Heart left ventricle (tissue), 16 donors: ENCODE data around the gene HMHB1. TPM values are rescaled to one million over a fixed set of nuclear protein-coding genes. Genes with fewer than 3 reads are reported as not detected.

Experiments
- ATAC-seq, 4 donors: fragments of 200-7000 bp; cut with Tn5 transposase; one replicate each; pipeline ENCODE4 v1.9.1; 2020 to 2022; ENCODE audit warnings: moderate library complexity in 4 of 4, mild to moderate bottlenecking in 3 of 4, moderate number of reproducible peaks in 1 of 4
- DNase-seq, 5 donors: peaks; one replicate each; pipeline ENCODE4 v3.0.0-alpha.2; 2020
- H3K27ac ChIP-seq, 12 donors: fragments of 200-600 bp; sonication (generic) in 4 of 12; one replicate each; pipeline versions ENCODE4 v1.5.0 to v1.8.0; 2016 to 2022; ENCODE audit warnings: mild to moderate bottlenecking in 2 of 12
- H3K27me3 ChIP-seq, 9 donors: fragments of 200-600 bp; sonication (generic) in 2 of 9; one replicate each; pipeline versions ENCODE4 v1.5.1 to v1.8.0; 2016 to 2022; ENCODE audit warnings: mild to moderate bottlenecking in 3 of 9
- H3K36me3 ChIP-seq, 9 donors: fragments of 200-600 bp; sonication (generic) in 2 of 9; one replicate each; pipeline versions ENCODE4 v1.5.0 to v1.8.0; 2018 to 2022; ENCODE audit warnings: mild to moderate bottlenecking in 2 of 9
- H3K4me1 ChIP-seq, 12 donors: fragments of 200-600 bp; sonication (generic) in 4 of 12; one replicate each; pipeline versions ENCODE4 v1.5.0 to v1.8.0; 2016 to 2022; ENCODE audit warnings: mild to moderate bottlenecking in 3 of 12
- H3K4me3 ChIP-seq, 12 donors: fragments of 200-600 bp; sonication (generic) in 4 of 12; one replicate each; pipeline versions ENCODE4 v1.5.0 to v1.8.0; 2017 to 2022; ENCODE audit warnings: mild to moderate bottlenecking in 9 of 12, moderate library complexity in 4 of 12
- H3K9me3 ChIP-seq, 12 donors: fragments of 200-600 bp; sonication (generic) in 4 of 12; one replicate each; pipeline versions ENCODE4 v1.5.0 to v1.8.0; 2016 to 2022; ENCODE audit warnings: mild to moderate bottlenecking in 1 of 12
- POLR2A ChIP-seq, 2 donors: fragments of 450-650 bp; IDR thresholded peaks; one replicate each; pipeline ENCODE4 v1.6.1; 2017; ENCODE audit warnings: antibody characterized with exemption in 2 of 2, mild to moderate bottlenecking in 2 of 2, moderate library complexity in 2 of 2
- WGBS, 4 donors: extraction: QIAGEN DNeasy Blood & Tissue Kit in 2 of 4; methylation state at CpG; one replicate each; pipeline versions ENCODE4 v1.1.5 to v1.1.7; 2013 to 2018; 5-methylcytosine and 5-hydroxymethylcytosine counted together
- intact Hi-C, 10 donors: fragments of 100-400 bp; cut with DNase I; formaldehyde crosslinking; loops; one replicate each; pipeline versions ENCODE4 v1.11.1 to v1.14.2; 2022
- polyA plus RNA-seq, 2 donors: library from polyadenylated mRNA; stranded (reverse); fragments of 200-250 nt; gene quantifications; one replicate each; pipeline ENCODE4 v1.2.3, GENCODE V29; 2013
- total RNA-seq, 9 donors: library from RNA; depleted of rRNA in 2 of 9; stranded (reverse); fragments of >200 nt in 2 of 9; fragmentation: NEBNext Ultra II Directional in 3 of 9; extraction: Animal tissue kit (Norgen Biotek cat#: 25700) in 3 of 9; gene quantifications; one replicate each; pipeline versions ENCODE4 v1.1.0 to v1.2.4, GENCODE V29; 2016 to 2023
- TF ChIP-seq, protein P1 (sequence below), 12 donors: fragments of 200-600 bp; sonication (generic) in 4 of 12; IDR thresholded peaks; one replicate each; pipeline versions ENCODE4 v1.5.0 to v1.8.0; 2018 to 2022; ENCODE audit warnings: antibody characterized with exemption in 12 of 12, mild to moderate bottlenecking in 5 of 12
- donor health status: ischemic (EF 13 %, LVEDD 7.1; RV severe dilation, severe dysfunction).
- donor health status: healthy with polysubstance abuse.
- donor health status: DM: no; HTN: yes; CAD: no.
- donor health status: DM: no; HTN: no; CAD: no.
- donor health status: ischemic (EF 25% LVEDD 6.9; RV normal size, moderate dysfunction).
- donor health status: ischemic (EF 25% LVEDD 5.7; RV mildly dilated, moderate dysfunction).
- donor health status: healthy.
- donor health status: DM: yes; HTN: yes; CAD: no.
- donor health status: ischemic (EF 35%, LVEDD 5.7; RV mildly dilated, moderate dysfunction).
- donor health status: nonischemic (EF 11% LVEDD 7.7; RV severe dilation, severe dysfunction).
- donor health status: DM: yes; HTN: yes; CAD: no.
- donor health status: PGD.
- donor health status: ischemic (EF 29% LVEDD 5.4; RV normal size, mild dysfunction).
- donor health status: nonischemic (EF 23%, LVEDD 6.1; RV moderate dilation, normal function).

The HMHB1 gene
- total and polyA plus RNA-seq, 11 donors, result not detected

DNA sequence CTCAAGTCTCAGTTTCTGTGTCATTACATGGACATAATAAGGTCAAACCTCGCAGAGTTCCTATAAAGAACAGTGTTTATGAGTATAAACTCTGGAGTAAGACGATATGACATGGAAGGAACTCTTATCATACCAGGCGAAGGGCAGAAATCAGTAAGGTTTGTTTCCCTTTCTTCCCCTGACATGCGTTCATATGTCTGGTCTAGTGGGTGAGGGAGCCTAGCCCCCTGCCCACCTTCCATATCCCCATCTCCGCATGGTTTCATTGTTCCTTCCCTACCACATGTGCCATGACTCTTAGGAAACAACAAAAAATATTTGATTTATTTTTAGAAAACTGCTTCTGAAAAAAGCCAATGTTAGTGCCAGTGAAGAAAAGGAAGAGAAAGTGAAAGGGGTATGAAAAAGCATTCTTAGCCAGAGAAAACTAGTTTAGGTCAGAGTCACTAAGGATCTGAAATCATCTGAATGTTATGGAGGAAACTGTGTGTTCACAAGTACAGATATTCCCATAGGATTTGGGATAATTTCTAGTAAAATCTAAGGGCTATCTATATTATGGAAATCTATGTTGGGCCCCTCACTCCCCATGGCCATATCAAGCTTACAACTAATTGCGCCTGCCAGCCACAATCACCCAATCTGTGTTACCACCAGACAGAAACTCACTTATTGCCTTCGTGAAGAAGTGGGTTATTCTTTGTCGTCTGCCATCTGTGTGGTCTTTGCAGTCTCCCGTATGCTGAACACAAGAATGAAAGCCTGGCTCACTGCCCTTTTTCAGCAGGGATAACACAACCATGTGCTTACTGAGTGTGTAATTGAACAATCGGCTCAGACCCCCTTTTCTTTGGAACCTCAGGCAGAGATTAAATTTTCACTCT lies 19.9 kb upstream of the HMHB1 start:
- no peak for DNase-seq
- H3K36me3 ChIP-seq, result no peaks in the 10 kb centered on the region
- peaks cover 0 to 3% (median 0%) of the 10 kb centered on the region in 12 donors for H3K9me3 ChIP-seq
- TF ChIP-seq, protein P1, sequence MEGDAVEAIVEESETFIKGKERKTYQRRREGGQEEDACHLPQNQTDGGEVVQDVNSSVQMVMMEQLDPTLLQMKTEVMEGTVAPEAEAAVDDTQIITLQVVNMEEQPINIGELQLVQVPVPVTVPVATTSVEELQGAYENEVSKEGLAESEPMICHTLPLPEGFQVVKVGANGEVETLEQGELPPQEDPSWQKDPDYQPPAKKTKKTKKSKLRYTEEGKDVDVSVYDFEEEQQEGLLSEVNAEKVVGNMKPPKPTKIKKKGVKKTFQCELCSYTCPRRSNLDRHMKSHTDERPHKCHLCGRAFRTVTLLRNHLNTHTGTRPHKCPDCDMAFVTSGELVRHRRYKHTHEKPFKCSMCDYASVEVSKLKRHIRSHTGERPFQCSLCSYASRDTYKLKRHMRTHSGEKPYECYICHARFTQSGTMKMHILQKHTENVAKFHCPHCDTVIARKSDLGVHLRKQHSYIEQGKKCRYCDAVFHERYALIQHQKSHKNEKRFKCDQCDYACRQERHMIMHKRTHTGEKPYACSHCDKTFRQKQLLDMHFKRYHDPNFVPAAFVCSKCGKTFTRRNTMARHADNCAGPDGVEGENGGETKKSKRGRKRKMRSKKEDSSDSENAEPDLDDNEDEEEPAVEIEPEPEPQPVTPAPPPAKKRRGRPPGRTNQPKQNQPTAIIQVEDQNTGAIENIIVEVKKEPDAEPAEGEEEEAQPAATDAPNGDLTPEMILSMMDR (IDR thresholded peaks at IDR 0.05), result no peak
- TF ChIP-seq POLR2A (IDR thresholded peaks at IDR 0.05), result no peak
- H3K4me3 ChIP-seq, result peak overlapping the region in 3 of 12 donors; percentile 15 to 34 (median 29)
- peak in 2 of 4 donors; percentile 20 to 31 for ATAC-seq
- WGBS, 4 donors, result 60 to 69% (median 66%) methylated on average over 10 of the region's 10 CpGs
- peak overlapping the region in 3 of 12 donors; percentile 17 to 77 (median 43) for H3K27ac ChIP-seq
- peaks cover 0 to 28% (median 0%) of the 10 kb centered on the region in 12 donors for H3K4me1 ChIP-seq
- intact Hi-C loops, result no loop called here
- no peaks in the 10 kb centered on the region for H3K27me3 ChIP-seq

DNA sequence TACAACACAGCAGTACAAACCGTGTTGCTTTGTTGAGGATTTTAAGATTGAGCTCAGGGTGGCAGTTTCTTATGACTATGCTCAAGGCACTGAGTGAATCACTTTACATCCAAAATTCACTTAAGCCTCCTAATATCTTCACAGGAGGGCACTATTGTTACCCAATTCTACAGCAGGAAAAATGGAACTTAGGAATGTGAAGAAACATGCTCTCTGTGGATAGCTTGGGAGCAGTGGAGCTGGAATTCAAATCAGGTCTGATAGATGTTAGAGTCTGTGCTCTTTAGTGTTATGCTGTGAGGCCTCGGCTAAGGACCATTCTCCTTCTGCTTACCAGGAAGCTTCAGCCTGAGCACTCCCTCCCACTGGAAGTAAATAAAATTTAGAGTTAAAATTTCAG lies 18.7 kb upstream of the HMHB1 start:
- Histone ChIP-seq H3K36me3 (no peaks in the 10 kb centered on the region), H3K27ac (no peak overlapping the region), H3K9me3 (peaks cover 0 to 3% (median 0%) of the 10 kb centered on the region in 12 donors), H3K4me1 (peaks cover 0 to 28% (median 0%) of the 10 kb centered on the region in 12 donors), H3K27me3 (no peaks in the 10 kb centered on the region), H3K4me3 (no peak overlapping the region)
- DNase-seq (no peak), ATAC-seq (no peak)
- intact Hi-C loops, result no loop called here
- TF ChIP-seq, protein P1 (IDR thresholded peaks at IDR 0.05), result no peak
- TF ChIP-seq POLR2A (IDR thresholded peaks at IDR 0.05), result no peak
- WGBS, 4 donors, result 84 to 93% (median 91%) methylated on average over 2 of the region's 2 CpGs

DNA sequence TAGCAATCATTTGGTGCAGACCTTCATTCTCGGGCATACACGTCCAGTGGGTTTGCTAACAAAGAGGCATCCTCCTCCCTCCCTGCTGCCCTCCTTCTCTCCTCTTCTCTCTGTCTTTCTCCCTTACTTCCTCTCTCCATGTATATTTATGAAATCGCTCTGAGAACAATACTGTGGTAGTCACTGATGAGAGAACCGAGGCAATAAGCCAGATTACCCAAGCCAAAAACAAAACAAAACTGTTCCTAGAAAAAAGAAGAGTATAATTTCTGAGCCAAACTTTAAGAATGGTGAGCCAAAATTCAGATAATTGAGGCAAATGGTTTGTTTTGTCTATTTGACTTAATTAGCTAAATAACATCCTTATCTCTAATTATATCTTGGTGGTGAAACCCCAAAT lies 15.8 kb upstream of the HMHB1 start:
- H3K9me3 ChIP-seq, result no peaks in the 10 kb centered on the region
- H3K4me1 ChIP-seq, result peaks cover 0 to 28% (median 0%) of the 10 kb centered on the region in 12 donors
- H3K27ac ChIP-seq, result no peak overlapping the region
- no peak overlapping the region for H3K4me3 ChIP-seq
- intact Hi-C loops, result no loop called here
- H3K36me3 ChIP-seq, result no peaks in the 10 kb centered on the region
- TF ChIP-seq POLR2A (IDR thresholded peaks at IDR 0.05), result no peak
- TF ChIP-seq, protein P1 (IDR thresholded peaks at IDR 0.05), result no peak
- H3K27me3 ChIP-seq, result no peaks in the 10 kb centered on the region
- ATAC-seq, result no peak
- WGBS, 4 donors, result 51 to 72% (median 57%) methylated on average over 4 of the region's 4 CpGs
- DNase-seq, result no peak

DNA sequence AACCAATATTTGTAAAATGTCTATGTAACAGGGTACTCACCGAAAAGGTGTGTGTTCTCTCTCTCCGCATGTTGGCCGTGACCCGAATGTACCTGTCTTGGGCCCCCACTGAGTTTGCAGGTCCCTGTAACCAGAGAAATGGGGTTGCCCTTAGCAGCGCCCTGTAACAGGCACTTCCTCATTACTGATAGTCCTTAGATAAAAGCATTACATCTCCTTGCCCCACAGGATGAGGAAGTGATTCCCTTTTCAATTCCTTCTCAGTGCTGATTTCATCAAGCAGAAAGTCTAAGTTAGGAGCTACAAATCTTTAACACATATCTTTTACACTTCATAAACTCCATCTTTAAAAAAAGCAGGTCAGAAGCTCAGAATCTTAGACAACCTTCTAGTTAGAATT lies 15.2 kb upstream of the HMHB1 start:
- intact Hi-C loops, result no loop called here
- Histone ChIP-seq H3K4me1 (peaks cover 0 to 23% (median 0%) of the 10 kb centered on the region in 12 donors), H3K27ac (no peak overlapping the region), H3K9me3 (no peaks in the 10 kb centered on the region), H3K36me3 (no peaks in the 10 kb centered on the region), H3K27me3 (no peaks in the 10 kb centered on the region), H3K4me3 (no peak overlapping the region)
- no peak for ATAC-seq
- TF ChIP-seq POLR2A (IDR thresholded peaks at IDR 0.05), result no peak
- TF ChIP-seq, protein P1 (IDR thresholded peaks at IDR 0.05), result no peak
- 91 to 95% (median 94%) methylated on average over 5 of the region's 5 CpGs for WGBS, 4 donors
- no peak for DNase-seq
